DMS53 (cell line): ENCODE measurements around the gene PROSER3.

ENCODE experiments used
- DNase-seq: peaks from one replicate; lab custom pipeline; 2025; lab: John Stamatoyannopoulos, UW

PROSER3 gene

DNA sequence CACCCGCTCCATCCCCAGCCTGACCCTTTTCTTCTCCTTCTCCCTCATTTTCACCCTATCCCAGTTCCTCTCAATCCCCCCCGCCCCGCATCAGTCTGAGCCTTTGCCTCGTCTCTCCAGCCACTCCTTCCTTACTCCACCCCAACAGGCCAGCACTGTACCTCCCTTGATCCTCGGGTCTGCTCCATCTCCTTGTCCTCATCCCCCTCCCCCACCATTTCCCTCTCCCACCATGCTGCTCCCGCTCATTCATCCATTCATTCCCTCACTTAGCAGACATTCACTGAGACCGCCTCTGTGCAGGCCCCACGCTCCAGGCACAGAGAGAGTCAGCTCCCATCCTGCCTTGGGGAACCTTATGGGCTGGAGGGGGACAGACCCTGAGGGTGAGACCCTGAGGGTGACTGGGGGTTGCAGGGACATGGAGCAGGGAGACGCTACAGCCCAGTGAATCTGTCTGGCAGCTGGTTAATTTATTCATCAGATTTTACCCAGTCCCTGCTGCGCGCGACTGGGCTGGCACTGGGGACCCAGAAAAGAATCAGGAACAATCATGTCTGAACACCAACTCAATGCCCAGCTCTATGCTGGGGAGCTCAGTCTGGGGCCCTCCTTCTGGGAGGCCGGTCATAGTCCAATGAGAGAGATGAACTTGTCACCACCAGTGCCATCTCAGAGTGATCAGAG lies 18.3 kb downstream of the PROSER3 start:
- no peak for DNase-seq

GRCh38 chr19:35777086-35777841 lies 19.3 kb downstream of the PROSER3 start:
- DNase-seq = no peak

DNA sequence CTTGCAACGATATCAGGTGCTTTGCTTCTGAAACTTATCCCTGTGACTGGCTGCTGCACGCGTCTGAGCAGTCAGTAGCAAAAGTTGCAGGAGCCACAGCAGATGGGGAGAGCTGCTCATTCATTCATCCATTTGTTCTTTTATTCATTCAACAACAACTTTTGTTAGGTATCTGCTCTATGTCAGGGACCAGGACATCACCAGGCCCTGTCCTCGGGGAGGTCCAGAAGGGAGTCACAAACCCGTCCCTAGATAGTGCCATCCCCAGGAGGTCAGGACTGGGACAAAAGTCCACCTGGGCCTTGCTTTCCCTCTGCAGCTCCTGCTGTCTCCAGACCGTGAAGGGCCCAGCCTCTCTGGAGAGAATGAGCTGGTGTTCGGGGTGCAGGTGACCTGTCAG lies 20.0 kb downstream of the PROSER3 start:
- no peak for DNase-seq

GRCh38 chr19:35779033-35779432 lies 21.1 kb downstream of the PROSER3 start:
- DNase-seq = no peak

- no peak for DNase-seq
Measured at GRCh38 chr19:35780058-35780457, 22.1 kb downstream of the PROSER3 start.

DNA sequence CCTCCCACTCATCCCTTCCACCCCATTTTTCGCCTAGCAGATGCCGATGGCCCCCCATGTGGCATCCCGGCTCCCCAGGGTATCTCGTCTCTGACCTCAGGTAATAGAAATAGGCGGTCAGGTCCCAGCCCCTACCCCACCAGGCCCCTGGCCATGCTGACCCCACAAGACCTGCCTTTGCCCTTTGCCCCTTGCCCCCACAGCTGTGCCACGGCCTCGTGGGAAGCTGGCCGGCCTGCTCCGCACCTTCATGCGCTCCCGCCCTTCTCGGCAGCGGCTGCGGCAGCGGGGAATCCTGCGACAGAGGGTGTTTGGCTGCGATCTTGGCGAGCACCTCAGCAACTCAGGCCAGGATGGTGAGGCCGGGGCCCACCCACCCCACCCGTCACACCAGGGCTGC lies 22.7 kb downstream of the PROSER3 start:
- DNase-seq = no peak

GRCh38 chr19:35781650-35782049 lies 23.7 kb downstream of the PROSER3 start:
- DNase-seq = no peak

GRCh38 chr19:35782589-35782988 lies 24.6 kb downstream of the PROSER3 start:
- DNase-seq = no peak

GRCh38 chr19:35783469-35784434 lies 25.8 kb downstream of the PROSER3 start:
- DNase-seq = no peak

DNA sequence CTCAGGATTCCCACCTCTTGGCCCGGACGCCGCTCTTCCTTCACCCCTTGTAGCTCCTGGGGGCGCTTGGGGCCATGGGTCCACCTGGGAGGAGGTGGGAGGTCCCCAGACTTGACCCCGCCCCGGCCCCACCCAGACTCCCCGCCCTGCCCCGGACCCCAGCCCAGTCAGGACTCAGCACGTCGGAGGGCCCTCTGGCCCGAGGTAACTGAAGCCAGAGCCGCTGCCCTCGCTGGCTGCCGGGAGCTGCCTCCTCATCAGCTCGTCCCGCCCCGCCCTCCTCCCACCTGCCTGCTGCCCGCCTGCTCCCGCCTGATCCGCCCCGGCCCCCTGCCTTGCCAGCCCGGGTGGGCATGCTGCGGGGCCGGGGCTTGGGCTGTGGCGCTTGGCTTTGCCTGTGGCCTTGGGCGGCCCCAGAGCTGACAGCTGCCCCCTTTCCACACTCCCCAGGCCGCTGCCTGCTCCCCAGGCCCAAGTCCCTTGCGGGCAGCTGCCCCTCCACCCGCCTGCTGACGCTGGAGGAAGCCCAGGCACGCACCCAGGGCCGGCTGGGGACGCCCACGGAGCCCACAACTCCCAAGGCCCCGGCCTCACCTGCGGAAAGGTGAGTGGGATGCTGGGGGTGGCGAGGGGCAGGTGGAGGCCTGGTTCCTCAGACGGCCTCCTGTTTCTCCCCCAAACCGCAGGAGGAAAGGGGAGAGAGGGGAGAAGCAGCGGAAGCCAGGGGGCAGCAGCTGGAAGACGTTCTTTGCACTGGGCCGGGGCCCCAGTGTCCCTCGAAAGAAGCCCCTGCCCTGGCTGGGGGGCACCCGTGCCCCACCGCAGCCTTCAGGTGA lies 26.7 kb downstream of the PROSER3 start:
- DNase-seq = no peak

GRCh38 chr19:35785339-35785627 lies 27.3 kb downstream of the PROSER3 start:
- no peak for DNase-seq

DNA sequence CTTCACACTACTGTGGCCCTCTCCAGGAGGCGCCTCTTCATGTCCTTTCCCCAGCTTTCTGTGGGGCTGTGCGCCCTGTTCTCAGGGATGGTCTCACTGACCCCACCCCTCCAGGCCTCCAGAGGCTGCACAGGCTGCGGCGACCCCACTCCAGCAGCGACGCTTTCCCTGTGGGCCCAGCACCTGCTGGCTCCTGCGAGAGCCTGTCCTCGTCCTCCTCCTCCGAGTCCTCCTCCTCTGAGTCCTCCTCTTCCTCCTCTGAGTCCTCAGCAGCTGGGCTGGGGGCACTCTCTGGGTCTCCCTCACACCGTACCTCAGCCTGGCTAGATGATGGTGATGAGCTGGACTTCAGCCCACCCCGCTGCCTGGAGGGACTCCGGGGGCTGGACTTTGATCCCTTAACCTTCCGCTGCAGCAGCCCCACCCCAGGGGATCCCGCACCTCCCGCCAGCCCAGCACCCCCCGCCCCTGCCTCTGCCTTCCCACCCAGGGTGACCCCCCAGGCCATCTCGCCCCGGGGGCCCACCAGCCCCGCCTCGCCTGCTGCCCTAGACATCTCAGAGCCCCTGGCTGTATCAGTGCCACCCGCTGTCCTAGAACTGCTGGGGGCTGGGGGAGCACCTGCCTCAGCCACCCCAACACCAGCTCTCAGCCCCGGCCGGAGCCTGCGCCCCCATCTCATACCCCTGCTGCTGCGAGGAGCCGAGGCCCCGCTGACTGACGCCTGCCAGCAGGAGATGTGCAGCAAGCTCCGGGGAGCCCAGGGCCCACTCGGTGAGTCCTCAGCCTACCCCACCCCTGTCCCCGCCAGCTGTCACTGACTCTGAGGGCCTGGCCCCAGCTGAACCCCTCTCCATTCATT lies 28.6 kb downstream of the PROSER3 start:
- DNase-seq = no peak

DNA sequence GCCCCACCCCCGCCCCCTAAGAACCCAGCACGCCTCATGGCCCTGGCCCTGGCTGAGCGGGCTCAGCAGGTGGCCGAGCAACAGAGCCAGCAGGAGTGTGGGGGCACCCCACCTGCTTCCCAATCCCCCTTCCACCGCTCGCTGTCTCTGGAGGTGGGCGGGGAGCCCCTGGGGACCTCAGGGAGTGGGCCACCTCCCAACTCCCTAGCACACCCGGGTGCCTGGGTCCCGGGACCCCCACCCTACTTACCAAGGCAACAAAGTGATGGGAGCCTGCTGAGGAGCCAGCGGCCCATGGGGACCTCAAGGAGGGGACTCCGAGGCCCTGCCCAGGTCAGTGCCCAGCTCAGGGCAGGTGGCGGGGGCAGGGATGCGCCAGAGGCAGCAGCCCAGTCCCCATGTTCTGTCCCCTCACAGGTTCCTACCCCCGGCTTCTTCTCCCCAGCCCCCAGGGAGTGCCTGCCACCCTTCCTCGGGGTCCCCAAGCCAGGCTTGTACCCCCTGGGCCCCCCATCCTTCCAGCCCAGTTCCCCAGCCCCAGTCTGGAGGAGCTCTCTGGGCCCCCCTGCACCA lies 29.3 kb downstream of the PROSER3 start:
- no peak for DNase-seq

- no peak for DNase-seq
Measured at GRCh38 chr19:35788205-35788960, 30.4 kb downstream of the PROSER3 start.

- no peak for DNase-seq
Measured at GRCh38 chr19:35789195-35789977, 31.4 kb downstream of the PROSER3 start.

DNA sequence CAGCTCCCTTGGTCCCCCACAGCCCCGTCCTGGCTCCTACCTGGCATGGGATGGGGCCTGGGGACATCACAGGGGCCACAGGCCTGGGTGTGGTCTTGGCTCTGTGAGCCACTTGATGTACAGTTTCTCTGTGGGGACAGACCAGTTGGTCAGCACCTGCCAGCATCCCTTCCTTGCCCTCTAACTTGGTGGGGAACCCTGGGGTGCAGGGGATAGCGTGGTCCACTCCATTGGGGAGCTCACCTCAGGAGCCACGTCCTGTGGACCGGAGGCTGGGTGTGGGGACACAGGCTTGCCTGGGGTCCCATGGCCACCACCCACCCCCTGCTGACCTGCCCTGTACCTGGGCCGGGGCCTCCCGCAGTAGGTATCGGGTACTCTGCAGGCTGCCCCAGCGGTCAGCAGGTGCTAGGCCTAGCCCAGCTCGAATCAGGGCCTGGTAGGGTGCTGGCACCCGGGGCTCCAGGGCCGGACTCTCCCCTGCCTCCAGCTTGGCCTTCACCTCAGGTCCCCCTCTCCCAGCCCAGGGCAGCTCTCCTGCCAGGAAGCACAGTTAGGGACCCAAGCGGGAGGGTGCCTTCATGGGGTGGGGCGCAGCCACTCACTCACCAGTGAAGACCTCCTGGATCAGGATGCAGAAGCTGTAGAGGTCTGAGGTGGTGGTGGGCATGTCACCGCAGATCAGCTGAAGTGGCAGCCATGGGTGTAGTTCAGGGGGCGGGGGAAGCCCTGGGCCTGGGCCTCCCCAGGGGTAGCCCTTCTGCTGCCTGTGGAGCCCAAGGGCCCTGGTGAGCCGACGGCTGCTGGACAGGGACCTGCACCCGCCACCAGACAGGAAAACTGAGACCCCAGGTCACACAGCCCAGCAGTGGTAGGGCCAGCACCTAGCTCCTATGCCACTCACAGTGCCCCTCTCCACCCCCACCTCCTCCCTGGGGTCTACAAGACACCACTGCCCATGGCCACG lies 32.3 kb downstream of the PROSER3 start:
- no peak for DNase-seq

DNA sequence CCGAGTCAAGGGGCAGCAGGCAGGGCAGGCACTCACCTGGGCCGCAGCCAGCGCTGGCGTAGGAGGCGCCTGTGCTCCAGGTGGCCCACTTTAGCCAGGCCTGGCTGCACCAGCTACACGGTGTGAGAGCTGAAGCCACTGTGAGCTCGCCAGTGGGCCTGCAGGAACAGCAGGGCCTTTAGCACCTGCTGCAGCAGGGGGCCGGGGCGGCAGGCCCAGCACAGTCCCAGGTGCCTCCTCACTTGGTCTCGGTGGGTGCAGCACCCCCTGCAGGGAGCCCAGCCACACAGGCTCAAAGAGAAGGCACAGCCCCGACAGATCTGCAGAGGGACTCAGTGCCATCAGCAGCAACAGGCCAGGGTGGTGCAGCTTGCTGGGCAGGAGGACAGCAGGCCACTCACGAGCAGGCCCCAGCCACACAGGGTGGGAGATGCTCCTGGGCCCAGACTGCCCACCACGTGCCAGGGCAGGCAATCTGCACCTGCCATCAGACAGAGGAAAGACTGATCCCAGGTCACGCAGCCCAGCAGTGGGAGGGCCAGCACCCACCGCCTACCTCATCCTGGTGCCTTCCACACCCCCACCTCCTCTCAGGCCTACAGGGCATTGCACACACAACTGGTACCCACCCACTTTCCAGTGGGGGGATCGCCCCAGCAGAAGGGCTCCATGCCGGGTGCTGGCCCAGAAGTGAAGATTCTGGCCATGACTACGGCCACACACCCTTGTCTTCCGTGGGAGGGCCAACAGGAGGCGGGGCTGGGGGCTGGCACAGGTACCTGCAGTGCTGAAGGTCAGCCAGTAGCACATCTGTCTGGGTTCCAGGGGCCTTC lies 33.2 kb downstream of the PROSER3 start:
- peak; percentile 34 for DNase-seq
